HEK293 (cell line): ENCODE data around the gene CNOT8.

Experiments used
- KLF16 ChIP-seq: fragments of 450-650 bp; formaldehyde crosslinking; IDR thresholded peaks from 2 replicates; pipeline ENCODE4 v1.5.1; 2017; ENCODE audit warnings: missing biosample characterization, missing genetic modification characterization
- KLF7 ChIP-seq: fragments of 450-650 bp; formaldehyde crosslinking; IDR thresholded peaks from 2 replicates; pipeline ENCODE4 v1.5.1; 2016; ENCODE audit warnings: missing biosample characterization, missing genetic modification characterization, borderline replicate concordance
- ZIC2 ChIP-seq: fragments of 450-650 bp; formaldehyde crosslinking; IDR thresholded peaks from 2 replicates; pipeline ENCODE4 v1.5.1; 2016; ENCODE audit warnings: missing biosample characterization, missing genetic modification characterization
- ZNF112 ChIP-seq: fragments of 450-650 bp; formaldehyde crosslinking; IDR thresholded peaks from 2 replicates; pipeline ENCODE4 v1.5.0; 2017; ENCODE audit warnings: missing biosample characterization, missing genetic modification characterization
- ZNF155 ChIP-seq: fragments of 450-650 bp; formaldehyde crosslinking; IDR thresholded peaks from 2 replicates; pipeline ENCODE4 v1.5.1; 2016; ENCODE audit warnings: missing biosample characterization, missing genetic modification characterization
- ZNF184 ChIP-seq: fragments of 450-650 bp; IDR thresholded peaks from 2 replicates; pipeline ENCODE4 v1.5.1; 2018; ENCODE audit warnings: missing biosample characterization, mild to moderate bottlenecking, missing genetic modification characterization
- ZNF23 ChIP-seq: fragments of 450-650 bp; formaldehyde crosslinking; IDR thresholded peaks from 2 replicates; pipeline ENCODE4 v1.5.1; 2016; ENCODE audit warnings: missing biosample characterization, missing genetic modification characterization, borderline replicate concordance
- ZNF394 ChIP-seq: fragments of 450-650 bp; formaldehyde crosslinking; IDR thresholded peaks from 2 replicates; pipeline ENCODE4 v1.5.1; 2016; ENCODE audit warnings: missing biosample characterization, missing genetic modification characterization, mild to moderate bottlenecking, moderate library complexity, borderline replicate concordance
- ZNF433 ChIP-seq: fragments of 450-650 bp; formaldehyde crosslinking; IDR thresholded peaks from 2 replicates; pipeline ENCODE4 v1.5.1; 2016; ENCODE audit warnings: missing biosample characterization, missing genetic modification characterization, low read depth
- ZNF664 ChIP-seq: fragments of 450-650 bp; formaldehyde crosslinking; IDR thresholded peaks from 2 replicates; pipeline ENCODE4 v1.5.1; 2016; ENCODE audit warnings: missing biosample characterization, missing genetic modification characterization
- ZNF777 ChIP-seq: fragments of 450-650 bp; formaldehyde crosslinking; IDR thresholded peaks from 2 replicates; pipeline ENCODE4 v1.5.1; 2017; ENCODE audit warnings: missing biosample characterization, missing genetic modification characterization, borderline replicate concordance
- TF ChIP-seq, protein P1 (sequence below): fragments of 450-650 bp; formaldehyde crosslinking; IDR thresholded peaks from 2 replicates; pipeline ENCODE4 v1.5.1; 2016; ENCODE audit warnings: missing biosample characterization, missing genetic modification characterization
- TF ChIP-seq, protein P2 (sequence below): fragments of 450-650 bp; formaldehyde crosslinking; conservative IDR thresholded peaks from 2 replicates; pipeline ENCODE4 v1.5.1; 2016; ENCODE audit warnings: low read depth, missing biosample characterization, missing genetic modification characterization
- TF ChIP-seq, protein P3 (sequence below): sonication (generic); formaldehyde crosslinking; IDR thresholded peaks from 2 replicates; pipeline ENCODE4 v1.8.1; 2022; ENCODE audit warnings: mild to moderate bottlenecking, moderate library complexity, missing genetic modification reagents

DNA sequence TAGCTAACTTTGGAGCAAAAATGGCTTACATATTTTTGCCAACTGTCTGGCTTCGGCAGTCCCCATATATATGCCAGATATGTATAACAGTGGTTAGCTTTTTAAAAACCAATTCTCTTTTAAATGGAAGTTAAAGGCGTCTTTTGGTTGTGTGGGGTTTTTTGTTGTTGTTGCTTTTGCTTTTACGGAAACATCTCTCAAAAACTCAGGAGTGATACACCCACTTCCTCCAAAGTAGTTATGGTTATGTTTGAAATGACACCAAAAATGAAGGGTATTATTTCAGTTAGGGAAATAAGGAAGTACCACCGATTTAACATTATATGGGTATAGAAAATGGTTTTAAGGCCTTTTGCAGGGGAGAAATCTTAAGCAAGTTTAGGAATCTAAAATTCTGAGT is 2.3 kb downstream of the CNOT8 start:
- no peak for TF ChIP-seq ZNF394 (tag by site-specific recombination)
- TF ChIP-seq ZNF777 (tag by site-specific recombination) = no peak
- TF ChIP-seq, protein P1, sequence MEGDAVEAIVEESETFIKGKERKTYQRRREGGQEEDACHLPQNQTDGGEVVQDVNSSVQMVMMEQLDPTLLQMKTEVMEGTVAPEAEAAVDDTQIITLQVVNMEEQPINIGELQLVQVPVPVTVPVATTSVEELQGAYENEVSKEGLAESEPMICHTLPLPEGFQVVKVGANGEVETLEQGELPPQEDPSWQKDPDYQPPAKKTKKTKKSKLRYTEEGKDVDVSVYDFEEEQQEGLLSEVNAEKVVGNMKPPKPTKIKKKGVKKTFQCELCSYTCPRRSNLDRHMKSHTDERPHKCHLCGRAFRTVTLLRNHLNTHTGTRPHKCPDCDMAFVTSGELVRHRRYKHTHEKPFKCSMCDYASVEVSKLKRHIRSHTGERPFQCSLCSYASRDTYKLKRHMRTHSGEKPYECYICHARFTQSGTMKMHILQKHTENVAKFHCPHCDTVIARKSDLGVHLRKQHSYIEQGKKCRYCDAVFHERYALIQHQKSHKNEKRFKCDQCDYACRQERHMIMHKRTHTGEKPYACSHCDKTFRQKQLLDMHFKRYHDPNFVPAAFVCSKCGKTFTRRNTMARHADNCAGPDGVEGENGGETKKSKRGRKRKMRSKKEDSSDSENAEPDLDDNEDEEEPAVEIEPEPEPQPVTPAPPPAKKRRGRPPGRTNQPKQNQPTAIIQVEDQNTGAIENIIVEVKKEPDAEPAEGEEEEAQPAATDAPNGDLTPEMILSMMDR (tag by site-specific recombination) = no peak
- no peak for TF ChIP-seq ZNF23 (tag by site-specific recombination)
- TF ChIP-seq ZNF184 (tag by site-specific recombination) = no peak
- no peak for TF ChIP-seq ZNF112 (tag by site-specific recombination)
- TF ChIP-seq KLF7 = no peak
- TF ChIP-seq ZIC2 (tag by site-specific recombination) = no peak
- TF ChIP-seq KLF16 (tag by site-specific recombination) = no peak
- no peak for TF ChIP-seq ZNF155 (tag by site-specific recombination)
- no peak for TF ChIP-seq ZNF664
- TF ChIP-seq, protein P2, sequence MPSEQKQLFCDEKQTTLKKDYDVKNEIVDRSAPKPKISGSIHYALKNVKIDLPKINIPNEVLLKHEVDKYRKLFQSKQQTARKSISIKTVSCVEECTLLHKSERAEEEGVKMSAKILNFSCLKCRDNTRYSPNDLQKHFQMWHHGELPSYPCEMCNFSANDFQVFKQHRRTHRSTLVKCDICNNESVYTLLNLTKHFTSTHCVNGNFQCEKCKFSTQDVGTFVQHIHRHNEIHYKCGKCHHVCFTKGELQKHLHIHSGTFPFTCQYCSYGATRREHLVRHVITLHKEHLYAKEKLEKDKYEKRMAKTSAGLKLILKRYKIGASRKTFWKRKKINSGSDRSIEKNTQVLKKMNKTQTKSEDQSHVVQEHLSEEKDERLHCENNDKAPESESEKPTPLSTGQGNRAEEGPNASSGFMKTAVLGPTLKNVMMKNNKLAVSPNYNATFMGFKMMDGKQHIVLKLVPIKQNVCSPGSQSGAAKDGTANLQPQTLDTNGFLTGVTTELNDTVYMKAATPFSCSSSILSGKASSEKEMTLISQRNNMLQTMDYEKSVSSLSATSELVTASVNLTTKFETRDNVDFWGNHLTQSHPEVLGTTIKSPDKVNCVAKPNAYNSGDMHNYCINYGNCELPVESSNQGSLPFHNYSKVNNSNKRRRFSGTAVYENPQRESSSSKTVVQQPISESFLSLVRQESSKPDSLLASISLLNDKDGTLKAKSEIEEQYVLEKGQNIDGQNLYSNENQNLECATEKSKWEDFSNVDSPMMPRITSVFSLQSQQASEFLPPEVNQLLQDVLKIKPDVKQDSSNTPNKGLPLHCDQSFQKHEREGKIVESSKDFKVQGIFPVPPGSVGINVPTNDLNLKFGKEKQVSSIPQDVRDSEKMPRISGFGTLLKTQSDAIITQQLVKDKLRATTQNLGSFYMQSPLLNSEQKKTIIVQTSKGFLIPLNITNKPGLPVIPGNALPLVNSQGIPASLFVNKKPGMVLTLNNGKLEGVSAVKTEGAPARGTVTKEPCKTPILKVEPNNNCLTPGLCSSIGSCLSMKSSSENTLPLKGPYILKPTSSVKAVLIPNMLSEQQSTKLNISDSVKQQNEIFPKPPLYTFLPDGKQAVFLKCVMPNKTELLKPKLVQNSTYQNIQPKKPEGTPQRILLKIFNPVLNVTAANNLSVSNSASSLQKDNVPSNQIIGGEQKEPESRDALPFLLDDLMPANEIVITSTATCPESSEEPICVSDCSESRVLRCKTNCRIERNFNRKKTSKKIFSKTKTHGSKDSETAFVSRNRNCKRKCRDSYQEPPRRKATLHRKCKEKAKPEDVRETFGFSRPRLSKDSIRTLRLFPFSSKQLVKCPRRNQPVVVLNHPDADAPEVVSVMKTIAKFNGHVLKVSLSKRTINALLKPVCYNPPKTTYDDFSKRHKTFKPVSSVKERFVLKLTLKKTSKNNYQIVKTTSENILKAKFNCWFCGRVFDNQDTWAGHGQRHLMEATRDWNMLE (tag by site-specific recombination) = no peak
- TF ChIP-seq ZNF433 (tag by site-specific recombination) = no peak
- TF ChIP-seq, protein P3, sequence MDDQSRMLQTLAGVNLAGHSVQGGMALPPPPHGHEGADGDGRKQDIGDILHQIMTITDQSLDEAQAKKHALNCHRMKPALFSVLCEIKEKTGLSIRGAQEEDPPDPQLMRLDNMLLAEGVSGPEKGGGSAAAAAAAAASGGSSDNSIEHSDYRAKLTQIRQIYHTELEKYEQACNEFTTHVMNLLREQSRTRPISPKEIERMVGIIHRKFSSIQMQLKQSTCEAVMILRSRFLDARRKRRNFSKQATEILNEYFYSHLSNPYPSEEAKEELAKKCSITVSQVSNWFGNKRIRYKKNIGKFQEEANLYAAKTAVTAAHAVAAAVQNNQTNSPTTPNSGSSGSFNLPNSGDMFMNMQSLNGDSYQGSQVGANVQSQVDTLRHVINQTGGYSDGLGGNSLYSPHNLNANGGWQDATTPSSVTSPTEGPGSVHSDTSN = no peak
